Panc1 (cell line): Measurements from ENCODE around the gene SWI5. TPM values are rescaled to one million over a fixed set of nuclear protein-coding genes. Genes with fewer than 3 reads are reported as not detected.

ENCODE experiments used
- ATAC-seq: fragments of 200-7000 bp; cut with Tn5 transposase; 2 replicates; pipeline ENCODE4 v1.9.1; 2020; ENCODE audit warnings: mild to moderate bottlenecking, moderate library complexity
- BruUV-seq: library from RNA; stranded (reverse); fragments of 400-500 nt; replicated peaks from 2 replicates; lab custom pipeline; 2021; lab: Mats Ljungman, UMichigan
- CTCF ChIA-PET: fragments of 300-600 bp; sonication (Branson Sonifier 250); formaldehyde crosslinking; loops from one replicate; lab custom pipeline; 2022; ENCODE audit warnings: antibody characterized with exemption; lab: Charles Lee
- POLR2A ChIA-PET: fragments of 300-600 bp; sonication (Branson Sonifier 250); formaldehyde crosslinking; loops from one replicate; lab custom pipeline; 2022; ENCODE audit warnings: antibody characterized with exemption; lab: Charles Lee
- DNase-seq: peaks from one replicate; pipeline ENCODE4 v3.0.0-alpha.2; 2010; ENCODE audit warnings: low read depth, low spot score
- H3K27ac ChIP-seq: 2 replicates; pipeline ENCODE4 v1.5.1; 2011; ENCODE audit warnings: mild to moderate bottlenecking, low read length, inconsistent platforms
- H3K27me3 ChIP-seq: fragments of 200-500 bp; sonication (Bioruptor generic); 2 replicates; pipeline ENCODE4 v1.6.0; 2014; ENCODE audit warnings: low read length, inconsistent platforms; ENCODE audit not compliant: control insufficient read depth, insufficient read depth
- H3K36me3 ChIP-seq: fragments of 200-500 bp; sonication (Bioruptor generic); 2 replicates; pipeline ENCODE4 v1.5.1; 2014; ENCODE audit warnings: inconsistent platforms, mild to moderate bottlenecking, low read length, moderate library complexity; ENCODE audit not compliant: control insufficient read depth, insufficient read depth
- H3K4me1 ChIP-seq: 2 replicates; pipeline ENCODE4 v1.5.1; 2011; ENCODE audit warnings: inconsistent platforms, mild to moderate bottlenecking, low read length, moderate library complexity; ENCODE audit not compliant: control insufficient read depth, insufficient read depth
- H3K4me3 ChIP-seq, 2 experiments: 2 replicates each; pipeline ENCODE4 v1.5.1; 2011 to 2012; ENCODE audit warnings: low read depth in 2 of 2, low read length in 2 of 2, mild to moderate bottlenecking in 2 of 2, inconsistent platforms in 1 of 2, moderate library complexity in 1 of 2
- H3K9me3 ChIP-seq: fragments of 200-500 bp; sonication (Bioruptor generic); 2 replicates; pipeline ENCODE4 v1.5.1; 2014; ENCODE audit warnings: low read depth, mild to moderate bottlenecking, inconsistent platforms, low read length, moderate library complexity; ENCODE audit not compliant: control insufficient read depth, insufficient read depth
- POLR2AphosphoS5 ChIP-seq: IDR thresholded peaks from 2 replicates; pipeline ENCODE4 v1.6.1; 2012; ENCODE audit warnings: mild to moderate bottlenecking, low read depth, low read length, moderate library complexity
- SIN3A ChIP-seq: IDR thresholded peaks from 2 replicates; pipeline ENCODE4 v1.6.1; 2012; ENCODE audit warnings: low read depth, mild to moderate bottlenecking, low read length, moderate library complexity, borderline replicate concordance; ENCODE audit not compliant: insufficient read depth
- TCF7L2 ChIP-seq: IDR thresholded peaks from 2 replicates; pipeline ENCODE4 v1.6.1; 2011; ENCODE audit warnings: mild to moderate bottlenecking, low read depth, low read length, inconsistent platforms
- in situ Hi-C: cut with HindIII; loops from 2 replicates; pipeline ENCODE4 v1.10.0; 2016; ENCODE audit warnings: low sequenced_read_pairs, low pct_unique_long_range_greater_than_20kb
- intact Hi-C: fragments of 100-400 bp; cut with micrococcal nuclease; formaldehyde crosslinking; loops from one replicate; pipeline ENCODE4 v1.10.0; 2022; ENCODE audit not compliant: unreplicated experiment
- total RNA-seq: library from RNA; stranded (reverse); gene quantifications from one replicate; pipeline ENCODE4 v1.2.1, GENCODE V29; 2021; ENCODE audit not compliant: unreplicated experiment
- TF ChIP-seq, protein P1 (sequence below): fragments of 450-650 bp; IDR thresholded peaks from 2 replicates; pipeline ENCODE4 v1.5.1; 2017; ENCODE audit warnings: mild to moderate bottlenecking
- TF ChIP-seq, protein P2 (sequence below), 2 experiments: IDR thresholded peaks; 2 replicates each; pipeline ENCODE4 v1.6.1; 2011 to 2012; ENCODE audit warnings: low read depth in 2 of 2, control low read depth in 1 of 2, low read length in 1 of 2, mild to moderate bottlenecking in 1 of 2, moderate library complexity in 1 of 2; ENCODE audit not compliant: insufficient read depth in 1 of 2

The SWI5 gene
- total RNA-seq, 1 experiment from 2014 or later = 28.3 TPM

DNA sequence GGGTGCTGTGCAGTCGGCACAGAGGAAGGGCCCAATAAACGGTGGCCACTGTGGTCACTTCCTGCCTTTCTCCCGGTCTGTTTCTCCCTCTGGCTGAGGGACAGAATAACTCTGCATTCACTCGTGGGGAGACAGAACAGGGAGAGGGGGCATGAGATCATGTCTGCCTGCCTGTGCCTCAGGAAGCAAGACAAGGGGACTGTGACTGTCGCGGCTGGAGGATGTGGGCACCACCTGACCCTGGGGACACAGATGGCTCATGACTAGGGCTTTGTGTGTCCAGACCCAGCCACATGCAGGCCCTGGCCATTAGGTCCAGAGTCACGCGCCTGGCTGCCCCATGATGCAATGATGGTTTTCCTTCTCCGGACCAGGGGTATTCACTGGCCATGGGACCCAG is 40.3 kb downstream of the SWI5 start:
- H3K9me3 ChIP-seq = no peaks in the 10 kb centered on the region
- intact Hi-C loops = no loop called here
- POLR2A ChIA-PET = no interaction called here
- CTCF ChIA-PET = interaction anchor here (0.6 kb wide), 1 partner anchor 12 kb away, joined by 4 read pairs; no protein-coding TSS in a partner anchor
- TF ChIP-seq, protein P1, sequence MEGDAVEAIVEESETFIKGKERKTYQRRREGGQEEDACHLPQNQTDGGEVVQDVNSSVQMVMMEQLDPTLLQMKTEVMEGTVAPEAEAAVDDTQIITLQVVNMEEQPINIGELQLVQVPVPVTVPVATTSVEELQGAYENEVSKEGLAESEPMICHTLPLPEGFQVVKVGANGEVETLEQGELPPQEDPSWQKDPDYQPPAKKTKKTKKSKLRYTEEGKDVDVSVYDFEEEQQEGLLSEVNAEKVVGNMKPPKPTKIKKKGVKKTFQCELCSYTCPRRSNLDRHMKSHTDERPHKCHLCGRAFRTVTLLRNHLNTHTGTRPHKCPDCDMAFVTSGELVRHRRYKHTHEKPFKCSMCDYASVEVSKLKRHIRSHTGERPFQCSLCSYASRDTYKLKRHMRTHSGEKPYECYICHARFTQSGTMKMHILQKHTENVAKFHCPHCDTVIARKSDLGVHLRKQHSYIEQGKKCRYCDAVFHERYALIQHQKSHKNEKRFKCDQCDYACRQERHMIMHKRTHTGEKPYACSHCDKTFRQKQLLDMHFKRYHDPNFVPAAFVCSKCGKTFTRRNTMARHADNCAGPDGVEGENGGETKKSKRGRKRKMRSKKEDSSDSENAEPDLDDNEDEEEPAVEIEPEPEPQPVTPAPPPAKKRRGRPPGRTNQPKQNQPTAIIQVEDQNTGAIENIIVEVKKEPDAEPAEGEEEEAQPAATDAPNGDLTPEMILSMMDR = no peak
- TF ChIP-seq TCF7L2 (no peak), SIN3A (no peak), POLR2AphosphoS5 (no peak)
- TF ChIP-seq, protein P2, sequence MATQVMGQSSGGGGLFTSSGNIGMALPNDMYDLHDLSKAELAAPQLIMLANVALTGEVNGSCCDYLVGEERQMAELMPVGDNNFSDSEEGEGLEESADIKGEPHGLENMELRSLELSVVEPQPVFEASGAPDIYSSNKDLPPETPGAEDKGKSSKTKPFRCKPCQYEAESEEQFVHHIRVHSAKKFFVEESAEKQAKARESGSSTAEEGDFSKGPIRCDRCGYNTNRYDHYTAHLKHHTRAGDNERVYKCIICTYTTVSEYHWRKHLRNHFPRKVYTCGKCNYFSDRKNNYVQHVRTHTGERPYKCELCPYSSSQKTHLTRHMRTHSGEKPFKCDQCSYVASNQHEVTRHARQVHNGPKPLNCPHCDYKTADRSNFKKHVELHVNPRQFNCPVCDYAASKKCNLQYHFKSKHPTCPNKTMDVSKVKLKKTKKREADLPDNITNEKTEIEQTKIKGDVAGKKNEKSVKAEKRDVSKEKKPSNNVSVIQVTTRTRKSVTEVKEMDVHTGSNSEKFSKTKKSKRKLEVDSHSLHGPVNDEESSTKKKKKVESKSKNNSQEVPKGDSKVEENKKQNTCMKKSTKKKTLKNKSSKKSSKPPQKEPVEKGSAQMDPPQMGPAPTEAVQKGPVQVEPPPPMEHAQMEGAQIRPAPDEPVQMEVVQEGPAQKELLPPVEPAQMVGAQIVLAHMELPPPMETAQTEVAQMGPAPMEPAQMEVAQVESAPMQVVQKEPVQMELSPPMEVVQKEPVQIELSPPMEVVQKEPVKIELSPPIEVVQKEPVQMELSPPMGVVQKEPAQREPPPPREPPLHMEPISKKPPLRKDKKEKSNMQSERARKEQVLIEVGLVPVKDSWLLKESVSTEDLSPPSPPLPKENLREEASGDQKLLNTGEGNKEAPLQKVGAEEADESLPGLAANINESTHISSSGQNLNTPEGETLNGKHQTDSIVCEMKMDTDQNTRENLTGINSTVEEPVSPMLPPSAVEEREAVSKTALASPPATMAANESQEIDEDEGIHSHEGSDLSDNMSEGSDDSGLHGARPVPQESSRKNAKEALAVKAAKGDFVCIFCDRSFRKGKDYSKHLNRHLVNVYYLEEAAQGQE (IDR thresholded peaks at IDR 0.05; ENCODE audit: insufficient read depth in 1 of 2, low read depth in 2 of 2, low read length in 1 of 2) = no peak
- no peak for ATAC-seq
- H3K4me3 ChIP-seq = no peak overlapping the region
- no TSS peak for BruUV-seq
- H3K27ac ChIP-seq = no peak overlapping the region
- H3K36me3 ChIP-seq = no peaks in the 10 kb centered on the region
- H3K4me1 ChIP-seq = peaks cover 3% of the 10 kb centered on the region
- in situ Hi-C loops = no loop called here
- no peak for DNase-seq
- no peaks in the 10 kb centered on the region for H3K27me3 ChIP-seq

DNA sequence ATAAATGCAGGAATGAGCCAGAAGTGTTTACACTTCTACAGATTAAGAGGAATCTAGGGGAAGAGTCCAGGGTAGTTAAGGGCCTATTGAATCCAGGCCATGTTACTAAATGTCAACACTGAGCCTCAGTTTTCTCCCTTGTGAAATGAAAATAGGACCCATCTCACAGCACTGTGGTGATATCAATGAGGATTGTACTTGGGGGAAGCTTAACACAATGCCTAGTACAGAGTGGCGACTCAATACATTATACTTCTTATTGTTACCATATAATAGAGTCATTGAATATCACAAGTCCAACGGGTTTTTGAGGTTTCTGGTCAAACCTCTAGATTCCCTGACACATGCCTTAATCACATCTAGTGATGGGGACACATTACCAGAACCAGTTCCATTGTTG is 41.6 kb downstream of the SWI5 start:
- Histone ChIP-seq H3K4me1 (peaks cover 5% of the 10 kb centered on the region), H3K9me3 (no peaks in the 10 kb centered on the region), H3K27ac (no peak overlapping the region), H3K4me3 (no peak overlapping the region), H3K27me3 (no peaks in the 10 kb centered on the region), H3K36me3 (peaks cover 4% of the 10 kb centered on the region; the same call in 1 of the 2 replicates)
- intact Hi-C loops (no loop called here), in situ Hi-C loops (no loop called here)
- no TSS peak for BruUV-seq
- TF ChIP-seq, protein P2 (IDR thresholded peaks at IDR 0.05; ENCODE audit: insufficient read depth in 1 of 2, low read depth in 2 of 2, low read length in 1 of 2) = no peak
- no peak for TF ChIP-seq TCF7L2
- no peak for TF ChIP-seq SIN3A
- ChIA-PET POLR2A (interaction anchor here (0.5 kb wide), 1 partner anchor 54 kb away, joined by 9 read pairs; the partner anchor contains the start of gene URM1), CTCF (no interaction called here)
- DNase-seq = no peak
- no peak for ATAC-seq
